Ovary (tissue), 9 donors: Measurements from ENCODE around the gene CCDC141. TPM values are rescaled to one million over a fixed set of nuclear protein-coding genes. Genes with fewer than 3 reads are reported as not detected.
"Not testable (repeated sequence)": the region's sequence is repeated elsewhere in the genome, so short reads cannot be mapped to it uniquely, and the experiment has no call there.

Experiments
- DNase-seq, 5 donors: peaks; one replicate each; pipeline ENCODE4 v3.0.0-alpha.2; 2019 to 2020
- H3K27ac ChIP-seq, 2 donors: fragments of 200-600 bp; one replicate each; pipeline versions ENCODE4 v1.5.1 to v1.8.0; 2019 to 2022
- H3K27me3 ChIP-seq: fragments of 200-600 bp; one replicate; pipeline ENCODE4 v1.8.0; 2022
- H3K36me3 ChIP-seq: fragments of 200-600 bp; sonication (generic); one replicate; pipeline ENCODE4 v1.5.1; 2019
- H3K4me1 ChIP-seq: one replicate; pipeline ENCODE4 v1.8.1; 2013; ENCODE audit warnings: mild to moderate bottlenecking, moderate library complexity; ENCODE audit not compliant: insufficient read depth
- H3K4me3 ChIP-seq: fragments of 200-600 bp; sonication (generic); one replicate; pipeline ENCODE4 v1.5.1; 2017
- H3K9me3 ChIP-seq, 2 donors: fragments of 200-600 bp in 1 of 2; sonication (generic) in 1 of 2; one replicate each; pipeline versions ENCODE4 v1.5.1 to v1.8.1; 2013 to 2019; ENCODE audit warnings: mild to moderate bottlenecking in 1 of 2, moderate library complexity in 1 of 2
- EP300 ChIP-seq: sonication (generic); formaldehyde crosslinking; IDR thresholded peaks from one replicate; pipeline ENCODE4 v1.6.1; 2017; ENCODE audit warnings: antibody characterized with exemption
- POLR2A ChIP-seq: fragments of 450-650 bp; IDR thresholded peaks from one replicate; pipeline ENCODE4 v1.6.1; 2017; ENCODE audit warnings: antibody characterized with exemption, mild to moderate bottlenecking, moderate library complexity
- WGBS, 3 donors: extraction: QIAGEN DNeasy Blood & Tissue Kit in 1 of 3; methylation state at CpG; one replicate each; pipeline versions ENCODE4 v1.1.5 to v1.1.7; 2013 to 2017; 5-methylcytosine and 5-hydroxymethylcytosine counted together
- intact Hi-C, 4 donors: fragments of 100-400 bp; cut with DNase I; formaldehyde crosslinking; loops; one replicate each; pipeline versions ENCODE4 v1.11.0 to v1.15.1; 2022 to 2023
- polyA plus RNA-seq, 2 donors: library from polyadenylated mRNA; stranded (reverse); fragments of 200-250 nt in 1 of 2; fragments of 350-450 nt in 1 of 2; fragmentation: Illumina TruSeq in 1 of 2; extraction: RNeasy Lipid Tissue Mini Kit (QIAGEN cat#74804) in 1 of 2; gene quantifications; one replicate each; pipeline ENCODE4 v1.2.3, GENCODE V29; 2013 to 2014
- total RNA-seq, 7 donors: library from RNA; depleted of rRNA in 2 of 7; stranded (reverse); fragments of >200 nt in 2 of 7; fragmentation: NEBNext Ultra II Directional in 3 of 7; extraction: Animal tissue kit (Norgen Biotek cat#: 25700) in 3 of 7; gene quantifications; one replicate each; pipeline versions ENCODE4 v1.1.0 to v1.2.4, GENCODE V29; 2016 to 2023
- TF ChIP-seq, protein P1 (sequence below), 3 donors: fragments of 450-650 bp in 2 of 3; fragments of 200-600 bp in 1 of 3; IDR thresholded peaks; one replicate each; pipeline versions ENCODE4 v1.5.1 to v1.8.0; 2016 to 2022; ENCODE audit warnings: antibody characterized with exemption in 3 of 3, mild to moderate bottlenecking in 1 of 3
- donor health status: DM: no; HTN: no; CAD: no; lungs with moderate emphysema.
- donor health status: DM: no; HTN: no; CAD: no.
- donor health status: Bipolar disorder and iron deficiency.
- donor health status: DM: yes; HTN: yes; CAD: no.
- donor health status: DM: no; HTN: no; CAD: no.
- donor health status: DM: yes; HTN: yes; CAD: no.

The CCDC141 gene
- total and polyA plus RNA-seq, 9 donors, result 0.35 to 6.2 (median 0.77) TPM

DNA sequence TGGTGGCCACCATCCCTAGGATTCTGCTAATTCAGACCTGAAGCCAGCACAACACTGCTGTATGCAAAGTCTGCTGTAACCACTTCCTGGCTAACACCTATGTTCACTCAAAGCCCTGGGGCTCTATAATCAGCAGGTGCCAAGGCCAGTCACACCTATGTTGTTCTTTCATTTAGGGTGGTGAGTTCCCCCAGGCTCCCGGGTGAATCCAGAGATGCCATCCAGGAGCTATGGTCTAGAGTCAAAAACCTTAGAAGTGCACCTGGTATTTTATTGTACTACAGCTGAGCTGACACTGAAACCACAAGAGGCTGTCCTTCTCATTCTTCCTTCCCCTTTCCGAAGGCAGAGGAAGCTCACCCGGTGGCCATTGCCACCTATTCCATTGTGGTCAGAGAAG lies 46.2 kb upstream of the CCDC141 start:
- TF ChIP-seq POLR2A (no peak), EP300 (no peak)
- TF ChIP-seq, protein P1, sequence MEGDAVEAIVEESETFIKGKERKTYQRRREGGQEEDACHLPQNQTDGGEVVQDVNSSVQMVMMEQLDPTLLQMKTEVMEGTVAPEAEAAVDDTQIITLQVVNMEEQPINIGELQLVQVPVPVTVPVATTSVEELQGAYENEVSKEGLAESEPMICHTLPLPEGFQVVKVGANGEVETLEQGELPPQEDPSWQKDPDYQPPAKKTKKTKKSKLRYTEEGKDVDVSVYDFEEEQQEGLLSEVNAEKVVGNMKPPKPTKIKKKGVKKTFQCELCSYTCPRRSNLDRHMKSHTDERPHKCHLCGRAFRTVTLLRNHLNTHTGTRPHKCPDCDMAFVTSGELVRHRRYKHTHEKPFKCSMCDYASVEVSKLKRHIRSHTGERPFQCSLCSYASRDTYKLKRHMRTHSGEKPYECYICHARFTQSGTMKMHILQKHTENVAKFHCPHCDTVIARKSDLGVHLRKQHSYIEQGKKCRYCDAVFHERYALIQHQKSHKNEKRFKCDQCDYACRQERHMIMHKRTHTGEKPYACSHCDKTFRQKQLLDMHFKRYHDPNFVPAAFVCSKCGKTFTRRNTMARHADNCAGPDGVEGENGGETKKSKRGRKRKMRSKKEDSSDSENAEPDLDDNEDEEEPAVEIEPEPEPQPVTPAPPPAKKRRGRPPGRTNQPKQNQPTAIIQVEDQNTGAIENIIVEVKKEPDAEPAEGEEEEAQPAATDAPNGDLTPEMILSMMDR (IDR thresholded peaks at IDR 0.05), result no peak
- DNase-seq, result no peak
- Histone ChIP-seq H3K27me3 (no peaks in the 10 kb centered on the region), H3K4me3 (no peak overlapping the region), H3K27ac (no peak overlapping the region), H3K9me3 (no peaks in the 10 kb centered on the region), H3K36me3 (no peaks in the 10 kb centered on the region), H3K4me1 (no peaks in the 10 kb centered on the region)
- intact Hi-C loops, result no loop called here
- WGBS, 3 donors, result 89 to 90% (median 89%) methylated on average over 3 of the region's 3 CpGs

DNA sequence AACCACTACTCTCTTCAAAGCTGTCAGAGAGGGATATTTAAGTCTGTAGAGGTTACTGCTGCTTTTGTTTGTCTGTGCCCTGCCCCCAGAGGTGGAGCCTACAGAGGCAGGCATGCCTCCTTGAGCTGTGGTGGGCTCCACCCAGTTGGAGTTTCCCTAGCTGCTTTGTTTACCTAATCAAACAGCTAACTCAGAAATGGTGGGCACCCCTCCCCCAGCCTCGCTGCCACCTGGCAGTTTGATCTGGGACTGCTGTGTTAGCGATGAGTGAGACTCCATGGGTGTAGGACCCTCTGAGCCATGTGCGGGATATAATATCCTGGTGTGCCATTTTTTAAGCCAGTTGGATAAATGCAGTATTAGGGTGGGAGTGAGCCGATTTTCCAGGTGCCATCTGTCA lies 43.0 kb upstream of the CCDC141 start:
- H3K27ac ChIP-seq, H3K4me1 ChIP-seq, H3K27me3 ChIP-seq, H3K4me3 ChIP-seq, H3K36me3 ChIP-seq, DNase-seq, intact Hi-C loops, H3K9me3 ChIP-seq: not testable (repeated sequence)
- WGBS, 3 donors, result 81 to 97% (median 92%) methylated on average over 4 of the region's 4 CpGs

DNA sequence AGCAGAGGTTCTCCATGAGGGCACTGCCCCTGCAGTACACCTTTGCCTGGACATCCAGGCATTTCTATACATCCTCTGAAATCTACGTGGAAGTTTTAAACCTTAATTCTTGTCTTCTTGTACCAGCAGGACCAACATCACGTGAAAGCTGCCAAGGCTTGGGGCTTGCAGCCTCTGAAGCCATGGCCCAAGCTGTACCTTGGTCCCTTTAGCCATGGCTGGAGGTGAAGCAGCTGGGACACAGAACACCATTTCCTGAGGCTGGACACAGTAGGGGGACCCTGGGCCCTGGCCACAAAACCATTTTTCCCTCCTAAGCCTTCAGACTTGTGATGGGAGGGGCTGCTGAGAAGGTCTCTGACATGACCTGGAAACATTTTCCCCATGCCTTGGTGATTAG lies 32.8 kb upstream of the CCDC141 start:
- WGBS, 3 donors, result 85 to 94% (median 88%) methylated on average over 2 of the region's 2 CpGs
- Histone ChIP-seq H3K9me3 (no peaks in the 10 kb centered on the region), H3K27ac (no peak overlapping the region), H3K36me3 (no peaks in the 10 kb centered on the region), H3K4me1 (no peaks in the 10 kb centered on the region), H3K4me3 (no peak overlapping the region), H3K27me3 (no peaks in the 10 kb centered on the region)
- intact Hi-C loops, result no loop called here
- no peak for DNase-seq
- TF ChIP-seq POLR2A (no peak), EP300 (no peak)
- TF ChIP-seq, protein P1 (IDR thresholded peaks at IDR 0.05), result no peak

DNA sequence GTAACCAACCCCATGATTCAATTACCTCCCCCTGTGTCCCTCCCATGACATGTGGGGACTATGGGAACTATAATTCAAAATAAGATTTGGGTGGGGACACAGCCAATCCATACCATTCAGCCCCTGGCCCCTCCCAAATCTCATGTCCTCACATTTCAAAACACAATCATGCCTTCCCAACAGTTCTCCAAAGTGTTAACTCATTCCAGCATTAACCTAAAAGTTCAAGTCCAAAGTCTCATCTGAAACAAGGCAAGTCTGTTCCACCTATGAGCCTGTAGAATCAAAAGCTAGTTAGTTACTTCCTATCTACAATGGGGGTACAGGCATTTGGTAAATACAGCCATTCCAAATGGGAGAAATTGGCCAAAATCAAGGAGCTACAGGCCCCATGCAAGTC lies 32.0 kb upstream of the CCDC141 start:
- Histone ChIP-seq H3K4me3 (no peak overlapping the region), H3K36me3 (no peaks in the 10 kb centered on the region), H3K27ac (no peak overlapping the region), H3K9me3 (no peaks in the 10 kb centered on the region), H3K27me3 (no peaks in the 10 kb centered on the region), H3K4me1 (no peaks in the 10 kb centered on the region)
- TF ChIP-seq, protein P1 (IDR thresholded peaks at IDR 0.05), result no peak
- TF ChIP-seq POLR2A (no peak), EP300 (no peak)
- intact Hi-C loops, result no loop called here
- DNase-seq, result no peak

DNA sequence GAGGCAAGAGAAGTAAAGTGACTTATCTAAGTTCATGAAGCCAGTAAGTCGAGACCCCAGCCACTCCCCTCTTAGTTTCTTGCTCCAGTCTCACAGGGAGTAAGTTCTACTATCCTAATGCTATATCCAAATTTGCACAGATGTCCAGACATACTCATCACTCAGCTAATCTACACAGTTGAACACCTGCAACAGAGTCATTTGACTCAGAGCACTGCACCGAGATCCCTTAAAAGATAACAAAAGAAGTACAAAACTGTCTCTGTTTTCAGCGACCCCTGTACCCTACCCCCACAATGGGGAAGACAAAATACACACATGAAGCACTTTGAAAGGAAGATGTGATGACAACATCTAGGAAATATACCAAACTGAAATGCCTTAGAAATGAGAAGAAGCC lies 22.6 kb upstream of the CCDC141 start:
- Histone ChIP-seq H3K4me3 (no peak overlapping the region), H3K4me1 (no peaks in the 10 kb centered on the region), H3K36me3 (no peaks in the 10 kb centered on the region), H3K27ac (no peak overlapping the region), H3K27me3 (no peaks in the 10 kb centered on the region), H3K9me3 (no peaks in the 10 kb centered on the region)
- 75 to 79% (median 77%) methylated on average over 3 of the region's 3 CpGs for WGBS, 3 donors
- no peak for DNase-seq
- TF ChIP-seq POLR2A, result no peak
- TF ChIP-seq, protein P1 (IDR thresholded peaks at IDR 0.05), result no peak
- TF ChIP-seq EP300, result no peak
- intact Hi-C loops, result no loop called here
